HepG2 (cell line): ENCODE measurements around the gene ZDHHC19.

Experiments
- CTCF ChIP-seq: sonication (generic); formaldehyde crosslinking; IDR thresholded peaks from 2 replicates; pipeline ENCODE4 v1.5.0; 2020; ENCODE audit warnings: mild to moderate bottlenecking, missing genetic modification reagents, moderate library complexity
- EZH2 ChIP-seq: conservative IDR thresholded peaks from 2 replicates; pipeline ENCODE4 v1.6.1; 2012; ENCODE audit warnings: mild to moderate bottlenecking, low read depth, low read length, moderate library complexity
- FOSL1 ChIP-seq: sonication (generic); formaldehyde crosslinking; IDR thresholded peaks from 2 replicates; pipeline ENCODE4 v1.9.0; 2021; ENCODE audit warnings: missing genetic modification reagents, borderline replicate concordance
- HNF4G ChIP-seq, 2 experiments: sonication (generic) in 1 of 2; formaldehyde crosslinking in 1 of 2; IDR thresholded peaks; 2 replicates each; pipeline versions ENCODE4 v1.4.0 to v1.6.1; 2011 to 2020; ENCODE audit warnings: borderline replicate concordance in 2 of 2, low read depth in 2 of 2, mild to moderate bottlenecking in 2 of 2, low read length in 1 of 2, missing genetic modification reagents in 1 of 2, moderate library complexity in 1 of 2
- KDM1A ChIP-seq: IDR thresholded peaks from 2 replicates; pipeline ENCODE4 v1.6.1; 2016; ENCODE audit warnings: missing compliant biosample characterization
- KLF6 ChIP-seq: IDR thresholded peaks from 2 replicates; pipeline ENCODE4 v1.8.0; 2016; ENCODE audit warnings: missing biosample characterization, missing genetic modification reagents
- MTF2 ChIP-seq: sonication (generic); formaldehyde crosslinking; IDR thresholded peaks from 2 replicates; pipeline ENCODE4 v1.5.0; 2020; ENCODE audit warnings: missing genetic modification reagents, borderline replicate concordance
- NR2F1 ChIP-seq, 2 experiments: fragments of 450-650 bp in 1 of 2; formaldehyde crosslinking in 1 of 2; IDR thresholded peaks; 2 replicates each; pipeline versions ENCODE4 v1.5.0 to v1.6.1; 2016 to 2020; ENCODE audit warnings: mild to moderate bottlenecking in 1 of 2, missing compliant biosample characterization in 1 of 2, missing genetic modification reagents in 1 of 2, moderate library complexity in 1 of 2
- POLR2A ChIP-seq, 2 experiments: IDR thresholded peaks; 2 replicates each; pipeline ENCODE4 v1.6.1; 2011; ENCODE audit warnings: low read depth in 2 of 2, low read length in 2 of 2, mild to moderate bottlenecking in 1 of 2, moderate library complexity in 1 of 2; ENCODE audit not compliant: insufficient read depth in 1 of 2
- TBP ChIP-seq: sonication (generic); formaldehyde crosslinking; IDR thresholded peaks from 2 replicates; pipeline ENCODE4 v1.5.0; 2020; ENCODE audit warnings: missing genetic modification reagents
- ZNF253 ChIP-seq: sonication (generic); formaldehyde crosslinking; IDR thresholded peaks from 2 replicates; pipeline ENCODE4 v1.8.0; 2022; ENCODE audit warnings: mild to moderate bottlenecking, missing genetic modification reagents, borderline replicate concordance
- ZNF687 ChIP-seq: sonication (generic); formaldehyde crosslinking; IDR thresholded peaks from 2 replicates; pipeline ENCODE4 v1.5.1; 2020; ENCODE audit warnings: mild to moderate bottlenecking, missing genetic modification reagents, moderate library complexity
- ZNF83 ChIP-seq: sonication (generic); formaldehyde crosslinking; IDR thresholded peaks from 2 replicates; pipeline ENCODE4 v1.4.0; 2020; ENCODE audit warnings: missing genetic modification reagents, mild to moderate bottlenecking, borderline replicate concordance
- TF ChIP-seq, protein P1 (sequence below): sonication (generic); formaldehyde crosslinking; IDR thresholded peaks from 2 replicates; pipeline ENCODE4 v1.8.0; 2022; ENCODE audit warnings: low read depth, missing genetic modification reagents

- TF ChIP-seq MTF2 (no peak), CTCF (CRISPR knock-in tag) (no peak), ZNF83 (CRISPR knock-in tag) (no peak), FOSL1 (CRISPR knock-in tag) (no peak), KDM1A (CRISPR knock-in tag) (no peak), ZNF687 (CRISPR knock-in tag) (no peak), HNF4G (IDR thresholded peaks at IDR 0.05; ENCODE audit: borderline replicate concordance, low read depth, low read length) (no peak), HNF4G (CRISPR knock-in tag; IDR thresholded peaks at IDR 0.05; ENCODE audit: borderline replicate concordance, low read depth) (no peak), ZNF253 (CRISPR knock-in tag) (no peak), KLF6 (CRISPR knock-in tag) (no peak), POLR2A (IDR thresholded peaks at IDR 0.05; ENCODE audit: insufficient read depth in 1 of 2, low read depth in 2 of 2, low read length in 2 of 2) (no peak), NR2F1 (CRISPR knock-in tag; IDR thresholded peaks at IDR 0.05) (no peak), TBP (no peak), EZH2 (no peak)
- TF ChIP-seq, protein P1, sequence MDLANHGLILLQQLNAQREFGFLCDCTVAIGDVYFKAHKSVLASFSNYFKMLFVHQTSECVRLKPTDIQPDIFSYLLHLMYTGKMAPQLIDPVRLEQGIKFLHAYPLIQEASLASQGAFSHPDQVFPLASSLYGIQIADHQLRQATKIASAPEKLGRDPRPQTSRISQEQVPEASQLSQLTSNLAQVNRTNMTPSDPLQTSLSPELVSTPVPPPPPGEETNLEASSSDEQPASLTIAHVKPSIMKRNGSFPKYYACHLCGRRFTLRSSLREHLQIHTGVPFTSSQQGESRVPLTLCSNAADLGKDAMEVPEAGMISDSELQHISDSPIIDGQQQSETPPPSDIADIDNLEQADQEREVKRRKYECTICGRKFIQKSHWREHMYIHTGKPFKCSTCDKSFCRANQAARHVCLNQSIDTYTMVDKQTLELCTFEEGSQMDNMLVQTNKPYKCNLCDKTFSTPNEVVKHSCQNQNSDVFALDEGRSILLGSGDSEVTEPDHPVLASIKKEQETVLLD (CRISPR knock-in tag), result no peak
Observed at GRCh38 chr3:196236223-196236622, 25.0 kb upstream of the ZDHHC19 start.
